Body of pancreas (tissue), 4 donors: ENCODE results near the gene NUP62CL. TPM values are rescaled to one million over a fixed set of nuclear protein-coding genes. Genes with fewer than 3 reads are reported as not detected.

Experiments
- ATAC-seq: fragments of 150-250 bp; one replicate; pipeline ENCODE4 v1.9.1; 2016
- DNase-seq, 4 donors: peaks; one replicate each; pipeline ENCODE4 v3.0.0-alpha.2; 2019
- H3K27ac ChIP-seq, 4 donors: fragments of 200-600 bp; sonication (generic); 1 replicate in 3 of 4; 2 replicates in 1 of 4; pipeline versions ENCODE4 v1.5.1 to v1.6.1; 2016 to 2019; ENCODE audit warnings: mild to moderate bottlenecking in 1 of 4, mixed read lengths in 1 of 4, moderate library complexity in 1 of 4
- H3K27me3 ChIP-seq, 2 donors: fragments of 200-600 bp; sonication (generic); one replicate each; pipeline ENCODE4 v1.6.0; 2016; ENCODE audit warnings: mild to moderate bottlenecking in 1 of 2
- H3K36me3 ChIP-seq, 2 donors: fragments of 200-600 bp; sonication (generic); replicated peaks in 1 of 2; 2 replicates each; pipeline ENCODE4 v1.5.1; 2016; ENCODE audit warnings: low read depth in 2 of 2; ENCODE audit not compliant: insufficient read depth in 1 of 2
- H3K4me1 ChIP-seq: fragments of 200-600 bp; sonication (generic); one replicate; pipeline ENCODE4 v1.6.0; 2016
- H3K4me3 ChIP-seq, 2 donors: fragments of 200-600 bp; sonication (generic); 1 replicate in 1 of 2; 2 replicates in 1 of 2; pipeline ENCODE4 v1.5.1; 2016 to 2019
- H3K9me3 ChIP-seq, 3 donors: fragments of 200-600 bp; sonication (generic); 1 replicate in 2 of 3; 2 replicates in 1 of 3; pipeline ENCODE4 v1.5.1; 2016
- CTCF ChIP-seq, 7 experiments: fragments of 450-650 bp in 4 of 7; fragments of 200-600 bp in 3 of 7; sonication (generic) in 3 of 7; IDR thresholded peaks; one replicate each; pipeline ENCODE4 v1.5.1; 2016 to 2019; ENCODE audit warnings: antibody characterized with exemption in 7 of 7
- POLR2A ChIP-seq, 3 donors: fragments of 450-650 bp; IDR thresholded peaks; one replicate each; pipeline ENCODE4 v1.6.1; 2016; ENCODE audit warnings: antibody characterized with exemption in 3 of 3, mild to moderate bottlenecking in 2 of 3
- WGBS, 2 donors: methylation state at CpG; one replicate each; pipeline ENCODE4 v1.1.5; 2017; 5-methylcytosine and 5-hydroxymethylcytosine counted together
- intact Hi-C: fragments of 100-400 bp; cut with DNase I; formaldehyde crosslinking; loops from one replicate; pipeline ENCODE4 v1.15.1; 2023
- total RNA-seq, 2 donors: library from RNA; depleted of rRNA; stranded (reverse); fragments of >200 nt; gene quantifications; one replicate each; pipeline ENCODE4 v1.1.0, GENCODE V29; 2016

Gene NUP62CL
- total RNA-seq, 2 donors from 2014 or later = 3.3 to 9.3 TPM

GRCh38 chrX:107153005-107153404 lies 53.2 kb downstream of the NUP62CL start:
- TF ChIP-seq CTCF (IDR thresholded peaks at IDR 0.05) (no peak), POLR2A (IDR thresholded peaks at IDR 0.05) (no peak)
- Histone ChIP-seq H3K9me3 (no peaks in the 10 kb centered on the region), H3K27ac (no peak overlapping the region), H3K36me3 (no peaks in the 10 kb centered on the region), H3K4me3 (no peak overlapping the region), H3K4me1 (no peaks in the 10 kb centered on the region), H3K27me3 (no peaks in the 10 kb centered on the region)
- DNase-seq (no peak), ATAC-seq (no peak)
- 89 to 90% methylated on average over 5 of the region's 5 CpGs for WGBS, 2 donors
- intact Hi-C loops = no loop called here

GRCh38 chrX:107146670-107147069 lies 59.6 kb downstream of the NUP62CL start:
- no peak for ATAC-seq
- DNase-seq = no peak
- Histone ChIP-seq H3K4me3 (no peak overlapping the region), H3K9me3 (no peaks in the 10 kb centered on the region), H3K36me3 (no peaks in the 10 kb centered on the region), H3K27me3 (no peaks in the 10 kb centered on the region), H3K27ac (no peak overlapping the region), H3K4me1 (no peaks in the 10 kb centered on the region)
- TF ChIP-seq CTCF (IDR thresholded peaks at IDR 0.05) = no peak
- TF ChIP-seq POLR2A (IDR thresholded peaks at IDR 0.05) = no peak
- intact Hi-C loops = no loop called here

GRCh38 chrX:107135965-107136307 lies 70.3 kb downstream of the NUP62CL start:
- Histone ChIP-seq H3K36me3 (no peaks in the 10 kb centered on the region), H3K27me3 (no peaks in the 10 kb centered on the region), H3K9me3 (no peaks in the 10 kb centered on the region), H3K4me1 (no peaks in the 10 kb centered on the region), H3K27ac (no peak overlapping the region), H3K4me3 (no peak overlapping the region)
- TF ChIP-seq CTCF (IDR thresholded peaks at IDR 0.05) (no peak), POLR2A (IDR thresholded peaks at IDR 0.05) (no peak)
- intact Hi-C loops = no loop called here
- DNase-seq = no peak
- 40 to 50% methylated on average over 1 of the region's 1 CpG for WGBS, 2 donors
- ATAC-seq = no peak

- H3K27ac ChIP-seq = no peak overlapping the region
- TF ChIP-seq CTCF (IDR thresholded peaks at IDR 0.05) (no peak), POLR2A (IDR thresholded peaks at IDR 0.05) (no peak)
- ATAC-seq = no peak
- no peaks in the 10 kb centered on the region for H3K9me3 ChIP-seq
- H3K27me3 ChIP-seq = no peaks in the 10 kb centered on the region
- no peaks in the 10 kb centered on the region for H3K4me1 ChIP-seq
- WGBS, 2 donors = 47 to 48% methylated on average over 5 of the region's 5 CpGs
- H3K4me3 ChIP-seq = no peak overlapping the region
- intact Hi-C loops = no loop called here
- H3K36me3 ChIP-seq = no peaks in the 10 kb centered on the region
- no peak for DNase-seq
Measured at GRCh38 chrX:107135049-107135964, 70.9 kb downstream of the NUP62CL start.

- Histone ChIP-seq H3K27ac (no peak overlapping the region), H3K4me1 (no peaks in the 10 kb centered on the region), H3K27me3 (no peaks in the 10 kb centered on the region), H3K9me3 (no peaks in the 10 kb centered on the region), H3K4me3 (no peak overlapping the region), H3K36me3 (no peaks in the 10 kb centered on the region)
- ATAC-seq = no peak
- no peak for DNase-seq
- intact Hi-C loops = no loop called here
- no peak for TF ChIP-seq CTCF (IDR thresholded peaks at IDR 0.05)
- TF ChIP-seq POLR2A (IDR thresholded peaks at IDR 0.05) = no peak
Measured at GRCh38 chrX:107123750-107124149, 82.5 kb downstream of the NUP62CL start.
